Measurements from ENCODE around the gene KIF9.
"Not testable (repeated sequence)": the region's sequence is repeated elsewhere in the genome, so short reads cannot be mapped to it uniquely, and the experiment has no call there.

KIF9 gene

GRCh38 chr3:47291754-47292420 is 9.3 kb upstream of the KIF9 start:
- not testable (repeated sequence) for DNase-seq

- DNase-seq: no peak
These were observed 8.7 kb upstream of the KIF9 start for GRCh38 chr3:47291158-47291753.

- DNase-seq: no peak
These were observed 6.6 kb upstream of the KIF9 start for GRCh38 chr3:47288966-47289910.

- peak in 1 of 2 donors; percentile 26 for DNase-seq
These were observed 1.2 kb upstream of the KIF9 start for GRCh38 chr3:47283591-47284364.

GRCh38 chr3:47283193-47283537 is 566 bp upstream of the KIF9 start:
- DNase-seq: no peak

- no peak for DNase-seq
These were observed 2.1 kb downstream of the KIF9 start for GRCh38 chr3:47280519-47280918.

GRCh38 chr3:47276558-47276957 is 6.0 kb downstream of the KIF9 start:
- DNase-seq: no peak

- DNase-seq: no peak
These were observed 7.9 kb downstream of the KIF9 start for GRCh38 chr3:47274652-47275051.

GRCh38 chr3:47273564-47273963 is 9.0 kb downstream of the KIF9 start:
- no peak for DNase-seq

GRCh38 chr3:47270526-47270925 is 12.1 kb downstream of the KIF9 start:
- no peak for DNase-seq

GRCh38 chr3:47267490-47267824 is 15.1 kb downstream of the KIF9 start:
- no peak for DNase-seq

GRCh38 chr3:47266709-47267489 is 15.7 kb downstream of the KIF9 start:
- DNase-seq: peak; percentile 18

GRCh38 chr3:47265725-47266428 is 16.7 kb downstream of the KIF9 start:
- no peak for DNase-seq

- DNase-seq: no peak
These were observed 17.6 kb downstream of the KIF9 start for GRCh38 chr3:47265008-47265407.

GRCh38 chr3:47261301-47261700 is 21.3 kb downstream of the KIF9 start:
- no peak for DNase-seq

GRCh38 chr3:47260605-47261004 is 22.0 kb downstream of the KIF9 start:
- DNase-seq: no peak

GRCh38 chr3:47259114-47259513 is 23.5 kb downstream of the KIF9 start:
- no peak for DNase-seq

- DNase-seq: not testable (repeated sequence)
These were observed 26.3 kb downstream of the KIF9 start for GRCh38 chr3:47256331-47256730.

GRCh38 chr3:47251689-47252088 is 30.9 kb downstream of the KIF9 start:
- no peak for DNase-seq

GRCh38 chr3:47251085-47251484 is 31.5 kb downstream of the KIF9 start:
- not testable (repeated sequence) for DNase-seq

- DNase-seq: peak; percentile 3 to 18
These were observed 32.1 kb downstream of the KIF9 start for GRCh38 chr3:47250309-47251060.
